ENCODE results near the gene PRG3. TPM values are rescaled to one million over a fixed set of nuclear protein-coding genes. Genes with fewer than 3 reads are reported as not detected.

The PRG3 gene
- total and polyA plus RNA-seq, 9 of the 15 experiments (the other 6 are each of a cell fraction or from before 2014, with no cell fraction given), result 0.18 to 0.55 (median 0.38) TPM; not detected in 6

GRCh38 chr11:57426929-57427726 is 46.2 kb upstream of the PRG3 start, which contains the start of gene SLC43A3 (continued):
- TF ChIP-seq KDM4B (IDR thresholded peaks at IDR 0.05; ENCODE audit: borderline replicate concordance in 2 of 2, low read depth in 1 of 2), result 0 out of 4 replicates have a peak, but pooled peaks of 1 of the 2 experiments have one; percentile 23
- TF ChIP-seq E2F6 (IDR thresholded peaks at IDR 0.05; ENCODE audit: borderline replicate concordance in 1 of 2, extremely low read depth in 1 of 2, insufficient read depth in 1 of 2, insufficient read length in 1 of 2, low read depth in 1 of 2, low read length in 1 of 2, poor library complexity in 1 of 2, severe bottlenecking in 1 of 2), result peak; percentile 87 to 95
- TF ChIP-seq, protein P1, sequence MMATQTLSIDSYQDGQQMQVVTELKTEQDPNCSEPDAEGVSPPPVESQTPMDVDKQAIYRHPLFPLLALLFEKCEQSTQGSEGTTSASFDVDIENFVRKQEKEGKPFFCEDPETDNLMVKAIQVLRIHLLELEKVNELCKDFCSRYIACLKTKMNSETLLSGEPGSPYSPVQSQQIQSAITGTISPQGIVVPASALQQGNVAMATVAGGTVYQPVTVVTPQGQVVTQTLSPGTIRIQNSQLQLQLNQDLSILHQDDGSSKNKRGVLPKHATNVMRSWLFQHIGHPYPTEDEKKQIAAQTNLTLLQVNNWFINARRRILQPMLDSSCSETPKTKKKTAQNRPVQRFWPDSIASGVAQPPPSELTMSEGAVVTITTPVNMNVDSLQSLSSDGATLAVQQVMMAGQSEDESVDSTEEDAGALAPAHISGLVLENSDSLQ (IDR thresholded peaks at IDR 0.05), result peak; percentile 27; the same call in 1 of the 2 replicates
- TF ChIP-seq RAD51 (IDR thresholded peaks at IDR 0.05; ENCODE audit: borderline replicate concordance, low read depth), result no peak
- TF ChIP-seq THRAP3 (IDR thresholded peaks at IDR 0.05; ENCODE audit: borderline replicate concordance), result no peak
- no peak for TF ChIP-seq SOX6 (IDR thresholded peaks at IDR 0.05)
- peak; percentile 74 for TF ChIP-seq ZFX (CRISPR knock-in tag; IDR thresholded peaks at IDR 0.05)
- peak; percentile 62; the same call in 1 of the 2 replicates for TF ChIP-seq XRCC5 (IDR thresholded peaks at IDR 0.05; ENCODE audit: low read depth, low read length)
- no peak for TF ChIP-seq CCAR2 (IDR thresholded peaks at IDR 0.05; ENCODE audit: low read depth, low read length)
- TF ChIP-seq ZNF444 (CRISPR knock-in tag; IDR thresholded peaks at IDR 0.05), result peak; percentile 86
- no peak for TF ChIP-seq ADNP (tag; IDR thresholded peaks at IDR 0.05)
- no peak for TF ChIP-seq GTF2B (IDR thresholded peaks at IDR 0.05; ENCODE audit: extremely low read depth, insufficient read length)
- peak; percentile 74; the same call in 1 of the 2 replicates for TF ChIP-seq TOE1 (IDR thresholded peaks at IDR 0.05; ENCODE audit: borderline replicate concordance)
- no peak for TF ChIP-seq TOE1 (CRISPR knock-in tag; IDR thresholded peaks at IDR 0.05; ENCODE audit: borderline replicate concordance, low read depth)
- no peak; the same call in 1 of the 2 replicates for TF ChIP-seq POLR2H (tag; IDR thresholded peaks at IDR 0.05; ENCODE audit: low read depth)
- no peak; a peak in 1 of 4 replicates for TF ChIP-seq SIN3A (IDR thresholded peaks at IDR 0.05; ENCODE audit: borderline replicate concordance in 2 of 2, control insufficient read depth in 1 of 2, low read depth in 2 of 2, low read length in 2 of 2)
- TF ChIP-seq MAFK (IDR thresholded peaks at IDR 0.05; ENCODE audit: low read length), result no peak
- no peak for TF ChIP-seq CBX3 (IDR thresholded peaks at IDR 0.05; ENCODE audit: borderline replicate concordance in 1 of 2, low read length in 2 of 2)
- no peak for TF ChIP-seq ZBTB43 (CRISPR knock-in tag; IDR thresholded peaks at IDR 0.05)
- no peak for TF ChIP-seq FOXP1 (CRISPR knock-in tag; IDR thresholded peaks at IDR 0.05)
- no peak for TF ChIP-seq TCF7L2 (IDR thresholded peaks at IDR 0.05; ENCODE audit: low read depth, low read length)
- no peak for TF ChIP-seq SAFB2 (IDR thresholded peaks at IDR 0.05; ENCODE audit: borderline replicate concordance, low read depth, low read length, severe bottlenecking)
- no peak for TF ChIP-seq KLF10 (CRISPR knock-in tag; IDR thresholded peaks at IDR 0.05)

Measured in K562 (cell line).